Thyroid gland (tissue), 4 donors: Measurements from ENCODE around the gene HNRNPF. TPM values are rescaled to one million over a fixed set of nuclear protein-coding genes. Genes with fewer than 3 reads are reported as not detected.

Experiments
- DNase-seq, 2 donors: peaks; one replicate each; pipeline ENCODE4 v3.0.0-alpha.2; 2019
- H3K27ac ChIP-seq, 3 donors: fragments of 200-600 bp; sonication (generic); 1 replicate in 2 of 3; 2 replicates in 1 of 3; pipeline ENCODE4 v1.5.1; 2016 to 2019; ENCODE audit warnings: mild to moderate bottlenecking in 1 of 3, moderate library complexity in 1 of 3
- H3K27me3 ChIP-seq: fragments of 200-600 bp; sonication (generic); one replicate; pipeline ENCODE4 v1.5.1; 2019
- H3K36me3 ChIP-seq, 2 donors: fragments of 200-600 bp; sonication (generic); one replicate each; pipeline ENCODE4 v1.5.1; 2016 to 2019
- H3K4me1 ChIP-seq, 2 donors: fragments of 200-600 bp; sonication (generic); one replicate each; pipeline ENCODE4 v1.5.1; 2017 to 2019
- H3K4me3 ChIP-seq, 3 donors: fragments of 200-600 bp; sonication (generic); replicated peaks in 1 of 3; 1 replicate in 2 of 3; 2 replicates in 1 of 3; pipeline ENCODE4 v1.5.1; 2016; ENCODE audit warnings: mild to moderate bottlenecking in 1 of 3
- H3K9me3 ChIP-seq: fragments of 200-600 bp; sonication (generic); one replicate; pipeline ENCODE4 v1.5.1; 2017
- CTCF ChIP-seq, 6 experiments: fragments of 200-600 bp in 3 of 6; fragments of 450-650 bp in 3 of 6; sonication (generic) in 3 of 6; IDR thresholded peaks; one replicate each; pipeline ENCODE4 v1.5.1; 2016 to 2019; ENCODE audit warnings: antibody characterized with exemption in 6 of 6, mild to moderate bottlenecking in 2 of 6, inconsistent platforms in 1 of 6, moderate library complexity in 1 of 6
- POLR2A ChIP-seq, 2 donors: fragments of 450-650 bp; IDR thresholded peaks; one replicate each; pipeline ENCODE4 v1.6.1; 2017; ENCODE audit warnings: antibody characterized with exemption in 2 of 2, mild to moderate bottlenecking in 2 of 2, moderate library complexity in 1 of 2
- WGBS, 2 donors: methylation state at CpG; one replicate each; pipeline ENCODE4 v1.1.5; 2017; 5-methylcytosine and 5-hydroxymethylcytosine counted together
- intact Hi-C: fragments of 100-400 bp; cut with DNase I; formaldehyde crosslinking; loops from one replicate; pipeline ENCODE4 v1.15.1; 2023
- total RNA-seq, 4 donors: library from RNA; depleted of rRNA; stranded (reverse); fragments of >200 nt; gene quantifications; one replicate each; pipeline ENCODE4 v1.2.3, GENCODE V29; 2016

The HNRNPF gene
- total RNA-seq, 4 donors from 2014 or later: 148 to 158 (median 155) TPM

- intact Hi-C loops: loop anchor here (5.0 kb wide), 1 partner anchor 45 kb away; no protein-coding TSS in a partner anchor
- peaks cover 0 to 15% of the 10 kb centered on the region in 2 donors for H3K4me1 ChIP-seq
These were observed 66.5 kb downstream of the HNRNPF start for GRCh38 chr10:43342279-43343125.

DNA sequence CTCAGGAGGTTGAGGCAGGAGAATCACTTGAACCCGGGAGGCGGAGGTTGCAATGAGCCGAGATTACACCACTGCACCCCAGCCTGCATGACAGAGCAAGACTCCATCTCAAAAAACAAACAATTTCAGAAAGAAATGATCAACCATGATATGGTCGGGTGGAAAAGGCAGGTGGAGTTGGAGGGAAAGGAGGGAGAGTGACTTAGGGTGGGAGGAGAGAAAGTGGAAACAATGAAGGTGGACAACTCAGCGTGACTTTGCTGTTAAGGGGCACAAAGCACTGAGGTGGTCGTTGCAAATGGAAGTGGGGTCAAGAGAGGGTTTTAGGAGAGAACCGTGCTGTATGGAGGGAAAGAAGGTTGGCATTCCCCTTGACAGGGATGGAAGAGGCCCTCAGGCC is 67.5 kb downstream of the HNRNPF start:
- intact Hi-C loops: loop anchor here (5.0 kb wide), 1 partner anchor 44 kb away; no protein-coding TSS in a partner anchor
- WGBS, 2 donors: 80 to 82% methylated on average over 7 of the region's 7 CpGs

More at GRCh38 chr10:43342279-43343125, 66.5 kb downstream of the HNRNPF start:
- WGBS, 2 donors: 89 to 91% methylated on average over 25 to 44 of the region's 49 CpGs
- TF ChIP-seq CTCF (IDR thresholded peaks at IDR 0.05) (no peak), POLR2A (IDR thresholded peaks at IDR 0.05) (no peak)
- H3K4me3 ChIP-seq: no peak overlapping the region
- no peak for DNase-seq
- no peaks in the 10 kb centered on the region for H3K9me3 ChIP-seq
- no peaks in the 10 kb centered on the region for H3K36me3 ChIP-seq
- no peaks in the 10 kb centered on the region for H3K27me3 ChIP-seq
- no peak overlapping the region for H3K27ac ChIP-seq

GRCh38 chr10:43340619-43341018 is 68.4 kb downstream of the HNRNPF start:
- no peaks in the 10 kb centered on the region for H3K9me3 ChIP-seq
- DNase-seq: no peak
- no peaks in the 10 kb centered on the region for H3K36me3 ChIP-seq
- H3K27ac ChIP-seq: no peak overlapping the region
- WGBS, 2 donors: 76 to 78% methylated on average over 9 of the region's 9 CpGs
- intact Hi-C loops: loop anchor here (5.0 kb wide), 1 partner anchor 43 kb away; no protein-coding TSS in a partner anchor
- no peaks in the 10 kb centered on the region for H3K27me3 ChIP-seq
- H3K4me1 ChIP-seq: peaks cover 0 to 22% of the 10 kb centered on the region in 2 donors
- no peak overlapping the region for H3K4me3 ChIP-seq
- no peak for TF ChIP-seq POLR2A (IDR thresholded peaks at IDR 0.05)
- TF ChIP-seq CTCF (IDR thresholded peaks at IDR 0.05): no peak

More for the DNA sequence above, 67.5 kb downstream of the HNRNPF start:
- no peak overlapping the region for H3K4me3 ChIP-seq
- no peak overlapping the region for H3K27ac ChIP-seq
- peaks cover 0 to 21% of the 10 kb centered on the region in 2 donors for H3K4me1 ChIP-seq
- no peak for DNase-seq
- no peaks in the 10 kb centered on the region for H3K9me3 ChIP-seq
- no peaks in the 10 kb centered on the region for H3K36me3 ChIP-seq
- TF ChIP-seq POLR2A (IDR thresholded peaks at IDR 0.05): no peak
- no peak for TF ChIP-seq CTCF (IDR thresholded peaks at IDR 0.05)
- no peaks in the 10 kb centered on the region for H3K27me3 ChIP-seq

DNA sequence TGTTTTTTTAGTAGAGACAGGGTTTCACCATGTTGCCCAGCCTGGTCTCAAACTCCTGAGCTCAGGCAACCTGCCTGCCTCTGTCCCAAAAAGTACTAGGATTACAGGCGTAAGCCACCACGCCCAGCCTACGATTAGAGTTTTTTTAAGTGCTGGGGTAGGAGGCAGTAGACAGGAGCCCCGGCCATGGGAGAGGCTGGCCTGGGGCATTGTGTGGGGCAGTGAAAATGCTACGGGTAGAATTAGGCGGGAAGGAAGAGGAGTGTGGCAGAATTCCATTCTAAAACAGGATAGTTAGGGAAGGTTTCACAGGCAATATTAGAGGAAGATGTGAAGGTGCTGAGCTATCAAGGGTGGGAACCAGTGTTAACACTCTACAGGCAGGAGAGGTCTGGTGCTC is 68.9 kb downstream of the HNRNPF start:
- Histone ChIP-seq H3K36me3 (no peaks in the 10 kb centered on the region), H3K27ac (no peak overlapping the region), H3K4me1 (peaks cover 0 to 22% of the 10 kb centered on the region in 2 donors), H3K4me3 (no peak overlapping the region), H3K27me3 (no peaks in the 10 kb centered on the region), H3K9me3 (no peaks in the 10 kb centered on the region)
- TF ChIP-seq POLR2A (IDR thresholded peaks at IDR 0.05): no peak
- TF ChIP-seq CTCF (IDR thresholded peaks at IDR 0.05): no peak
- no peak for DNase-seq
- intact Hi-C loops: loop anchor here (5.0 kb wide), 1 partner anchor 43 kb away; no protein-coding TSS in a partner anchor
- WGBS, 2 donors: 86 to 88% methylated on average over 6 of the region's 6 CpGs

- WGBS, 2 donors: 54 to 70% methylated on average over 8 to 11 of the region's 11 CpGs
- H3K4me1 ChIP-seq: peaks cover 0 to 14% of the 10 kb centered on the region in 2 donors
- no peak overlapping the region for H3K4me3 ChIP-seq
- H3K27me3 ChIP-seq: no peaks in the 10 kb centered on the region
- intact Hi-C loops: no loop called here
- no peaks in the 10 kb centered on the region for H3K9me3 ChIP-seq
- DNase-seq: no peak
- no peak overlapping the region for H3K27ac ChIP-seq
- H3K36me3 ChIP-seq: no peaks in the 10 kb centered on the region
- TF ChIP-seq POLR2A (IDR thresholded peaks at IDR 0.05) (no peak), CTCF (IDR thresholded peaks at IDR 0.05) (no peak)
These were observed 69.8 kb downstream of the HNRNPF start for GRCh38 chr10:43339136-43339535.
